GM19438 (cell line): Measurements from ENCODE around the gene CTSE.

Source experiments
- ATAC-seq: cut with Tn5 transposase; IDR thresholded peaks from one replicate; pipeline ENCODE4 v1.9.1; 2021; ENCODE audit warnings: low read depth; ENCODE audit not compliant: unreplicated experiment

CTSE gene

DNA sequence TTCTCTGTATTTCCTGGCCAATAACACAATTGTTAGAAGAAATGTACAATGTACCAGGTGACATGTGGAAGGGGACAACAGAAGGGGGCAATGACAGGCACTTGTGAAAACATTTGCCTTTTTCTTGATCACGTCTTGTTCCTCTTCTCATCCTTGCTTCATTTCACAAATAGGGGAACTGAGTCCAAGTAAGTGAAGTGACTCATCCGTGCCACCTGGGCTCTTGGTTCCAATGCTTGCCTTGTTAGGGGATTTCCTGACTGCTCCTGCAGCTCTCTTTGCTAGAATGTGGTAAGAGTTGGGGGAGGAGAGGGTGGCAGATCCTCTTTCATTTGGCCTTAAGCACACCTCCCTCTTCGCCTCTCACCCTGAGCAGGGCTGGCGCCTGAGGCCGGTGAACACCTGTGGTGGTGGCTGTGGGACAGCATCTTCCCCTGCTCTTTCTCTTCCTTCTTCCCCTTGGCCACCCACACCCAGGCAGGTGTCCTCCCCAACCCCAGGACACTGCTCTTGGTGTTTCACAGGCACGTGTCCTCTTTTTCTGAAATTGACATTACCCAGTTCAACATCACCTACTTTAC is 27.1 kb upstream of the CTSE start:
- peak; percentile 75 for ATAC-seq

DNA sequence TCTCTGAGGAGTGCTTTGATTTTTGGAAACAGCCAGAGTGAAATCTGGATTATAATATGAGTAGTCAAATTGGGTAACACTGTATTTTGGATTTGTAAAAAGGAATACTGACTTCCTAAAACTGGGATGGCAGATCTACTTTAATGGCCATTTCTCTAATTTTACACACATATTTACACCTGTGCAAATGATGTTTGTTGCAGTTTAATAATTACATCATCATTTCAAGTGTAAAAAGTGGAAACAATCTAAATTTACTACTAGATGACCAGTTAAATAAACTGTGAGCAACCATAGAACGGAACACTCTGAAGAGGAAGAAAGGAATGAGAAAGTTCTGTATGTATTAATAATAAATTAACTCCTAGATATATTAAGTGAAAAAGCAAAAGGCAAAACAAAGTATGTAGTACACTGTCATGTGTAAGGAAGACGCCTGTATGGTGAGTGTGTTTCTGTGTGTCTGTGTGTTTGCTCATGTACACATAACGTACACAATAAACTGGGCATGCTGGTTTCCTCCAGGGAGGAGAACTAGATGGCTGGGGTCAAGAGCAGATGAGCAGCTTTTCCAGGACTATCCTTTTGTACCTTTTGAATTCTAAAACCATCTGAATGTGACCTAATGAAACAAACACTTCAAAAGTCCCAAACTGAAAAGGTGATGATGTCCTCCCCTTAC is 26.4 kb upstream of the CTSE start:
- no peak for ATAC-seq

DNA sequence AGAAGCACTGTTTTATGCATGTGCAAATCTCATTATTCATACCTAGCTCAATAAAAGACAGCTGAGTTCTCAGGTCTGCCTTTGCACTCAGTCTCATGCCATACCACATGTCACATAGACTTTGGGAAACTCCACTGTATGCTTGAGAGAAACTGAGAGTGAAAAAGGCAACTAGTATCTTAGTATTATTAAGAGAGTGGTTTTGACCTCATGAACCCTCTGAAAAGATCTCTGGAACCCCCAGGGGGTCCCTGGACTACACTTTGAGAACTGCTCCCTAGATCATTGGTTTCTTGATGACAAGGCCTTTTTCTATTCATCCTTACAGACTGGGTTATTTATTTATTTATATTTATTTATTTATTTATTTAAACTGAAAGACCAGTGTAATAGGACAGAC is 25.6 kb upstream of the CTSE start:
- ATAC-seq = no peak

DNA sequence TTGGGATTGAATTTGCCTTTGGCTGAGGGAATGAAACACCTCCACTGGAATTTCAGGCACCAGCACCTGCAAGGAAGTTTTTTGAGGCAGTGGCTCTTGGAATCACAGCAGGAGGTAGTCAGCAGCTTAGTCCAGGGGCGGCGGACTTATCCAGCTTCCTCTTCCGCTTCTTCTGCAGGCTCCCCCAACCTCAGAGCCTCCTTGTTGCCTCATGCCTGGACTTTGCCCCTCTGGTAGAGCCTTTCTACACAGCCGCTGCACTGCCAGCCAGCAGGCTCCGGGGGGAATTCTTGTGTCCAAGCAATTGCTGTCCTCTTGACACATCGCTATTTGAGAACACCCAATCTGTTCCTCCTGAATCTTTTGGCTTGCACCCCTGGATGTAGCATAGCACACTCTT is 24.9 kb upstream of the CTSE start:
- ATAC-seq = no peak

DNA sequence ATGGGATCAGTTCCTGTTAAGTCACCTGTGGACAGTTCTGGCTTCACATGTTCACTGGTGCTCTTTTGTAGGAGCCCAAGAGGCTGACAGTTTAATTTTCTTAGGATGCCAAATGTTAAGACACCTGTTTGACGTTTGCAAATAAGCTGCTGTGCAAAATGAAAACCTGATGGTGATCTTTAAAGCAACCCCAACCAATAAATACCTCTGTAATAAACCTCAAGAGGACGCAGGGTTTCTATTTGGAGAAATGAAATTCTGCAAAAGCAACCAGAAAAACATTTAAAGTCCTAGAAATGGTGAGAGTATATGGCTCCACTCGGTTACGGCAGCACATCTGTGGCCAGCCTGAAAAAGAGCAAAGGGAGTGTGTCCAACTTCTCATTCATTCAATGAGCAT is 23.6 kb upstream of the CTSE start:
- ATAC-seq = no peak

DNA sequence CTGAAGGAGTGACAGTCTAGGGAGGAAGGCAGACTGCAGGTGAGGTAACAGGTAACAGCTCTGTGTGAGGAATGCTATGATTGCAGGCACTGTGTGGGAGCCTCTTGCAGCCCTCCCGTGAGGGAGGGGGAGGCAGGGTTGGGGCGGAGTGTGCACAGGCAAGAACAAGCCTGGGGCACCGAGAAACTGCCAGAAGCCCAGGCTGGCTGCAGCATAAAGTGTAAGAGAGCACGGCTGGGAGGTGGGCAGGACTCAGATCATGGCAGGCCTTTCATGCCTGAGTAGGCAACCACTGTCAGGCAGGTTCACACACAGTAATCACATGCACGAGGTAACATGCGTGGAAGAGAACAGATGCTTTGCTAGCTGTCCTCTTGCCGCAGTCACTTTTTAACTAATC is 17.9 kb upstream of the CTSE start:
- ATAC-seq = no peak

DNA sequence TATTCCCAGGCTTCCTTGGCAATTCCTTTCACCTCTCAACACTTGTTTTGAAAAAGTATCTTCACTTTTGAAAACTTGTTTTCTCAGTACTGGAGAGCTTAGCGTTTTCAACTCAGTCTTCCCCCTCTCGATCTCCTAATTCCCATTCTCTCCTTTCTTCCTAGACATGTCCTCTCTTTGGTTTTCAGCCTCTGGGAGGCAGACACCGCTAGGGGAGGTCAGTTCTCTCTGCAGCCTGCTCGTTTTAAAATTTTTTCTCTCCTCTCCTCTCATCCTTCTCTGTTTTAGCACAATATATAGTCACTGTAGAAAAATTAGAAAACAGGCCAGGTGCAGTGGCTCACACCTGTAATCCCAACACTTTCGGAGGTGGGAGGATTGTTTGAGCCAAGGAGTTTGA is 16.6 kb upstream of the CTSE start:
- ATAC-seq = no peak

DNA sequence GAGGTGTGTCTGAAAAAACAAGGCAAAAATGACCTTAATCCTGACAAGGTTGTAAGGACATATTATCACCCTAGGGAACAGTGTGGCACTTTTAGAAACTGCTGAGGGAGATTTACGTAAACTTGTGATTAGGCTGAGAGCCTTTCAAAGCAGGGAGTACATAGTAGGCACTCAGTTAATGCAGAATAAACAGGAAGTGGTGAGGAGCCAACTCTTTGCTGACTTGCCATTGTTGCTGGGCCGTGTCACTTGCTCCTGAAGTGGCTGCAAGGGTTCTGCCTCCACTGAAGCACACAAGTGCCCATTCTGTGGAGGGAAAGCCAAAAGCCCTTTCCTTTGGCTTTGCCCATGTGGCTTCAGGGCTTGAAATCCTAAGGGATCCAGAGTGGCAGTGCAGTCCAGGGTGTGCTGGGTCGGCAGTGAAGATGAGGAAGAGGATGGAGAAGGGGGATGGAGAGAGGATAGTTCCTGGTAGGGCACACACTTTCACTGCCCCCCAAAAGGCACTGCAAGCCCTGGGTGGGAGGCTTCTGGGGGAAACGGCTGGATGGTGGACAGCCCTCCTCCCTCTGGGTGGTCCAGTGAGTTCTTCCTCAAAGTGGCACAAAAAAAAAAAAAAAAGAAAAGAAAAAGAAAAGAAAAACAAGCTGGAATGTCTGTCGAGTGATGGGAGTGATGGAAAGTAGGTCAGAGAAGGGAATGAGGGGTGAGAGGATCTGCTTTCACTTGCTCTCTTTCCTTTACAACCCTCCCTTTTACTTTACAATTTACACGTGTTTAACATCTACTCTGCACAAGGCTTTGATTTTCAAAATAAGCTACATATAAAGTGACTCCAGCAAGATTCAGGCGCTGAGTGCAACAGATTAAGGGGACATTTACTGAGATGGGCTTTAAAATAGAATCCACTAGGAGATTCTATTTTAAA is 15.6 kb upstream of the CTSE start:
- ATAC-seq = no peak

DNA sequence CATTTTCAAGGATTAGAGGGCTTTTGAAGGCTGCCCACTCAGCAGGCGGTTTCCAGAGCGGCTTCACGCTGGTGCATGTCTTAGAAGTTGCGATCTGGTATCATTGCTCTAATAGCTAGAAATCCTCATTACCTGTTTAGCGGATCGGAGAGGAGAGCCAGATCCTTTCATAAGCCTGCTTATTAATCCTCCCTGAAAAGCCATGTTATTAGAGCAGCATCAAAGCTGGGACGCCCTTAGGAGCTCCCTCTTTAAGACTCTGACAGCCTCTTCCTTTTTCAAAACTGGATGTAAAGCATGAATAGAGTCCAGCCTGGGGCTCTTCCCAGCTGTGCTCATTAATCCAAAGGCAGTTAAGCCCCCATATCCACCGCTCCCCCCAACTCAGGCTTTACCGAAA is 13.9 kb upstream of the CTSE start:
- ATAC-seq = no peak

DNA sequence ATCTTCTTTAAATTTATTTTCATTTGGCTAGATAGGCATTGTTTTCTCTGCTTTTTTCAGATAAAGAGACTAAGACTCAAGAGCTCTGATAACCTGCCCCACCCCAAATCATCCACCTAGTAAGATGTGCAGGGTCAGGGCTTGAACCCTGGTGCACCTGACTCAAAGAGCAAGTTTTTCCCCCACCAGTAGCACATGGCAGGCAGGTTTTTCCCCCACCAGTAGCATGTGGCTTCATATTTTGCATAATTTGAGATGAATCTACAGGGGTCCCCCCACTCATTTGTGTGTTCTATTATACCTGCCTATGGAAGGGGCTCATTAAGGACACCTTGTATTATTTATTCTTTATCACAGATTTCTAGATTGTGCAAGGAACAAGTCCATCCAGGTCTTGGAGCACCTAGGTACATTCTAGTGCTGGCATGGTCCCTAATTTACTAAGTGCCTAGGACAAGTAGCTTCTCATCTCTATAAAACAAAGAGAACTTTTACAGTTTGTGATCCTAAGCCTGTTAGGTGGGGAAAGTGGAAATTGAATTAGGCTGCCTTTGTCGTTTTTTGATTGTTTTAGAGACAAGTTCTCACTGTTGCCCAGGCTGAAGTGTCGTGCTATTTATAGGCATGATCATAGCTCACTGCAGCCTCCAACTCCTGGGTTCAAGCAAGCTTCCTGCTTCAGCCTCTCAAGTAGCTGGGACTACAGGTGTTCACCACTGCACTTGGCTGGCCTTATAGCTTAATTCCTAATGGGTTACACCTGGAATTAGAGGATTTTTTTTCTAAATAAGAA is 13.2 kb upstream of the CTSE start:
- ATAC-seq = no peak

DNA sequence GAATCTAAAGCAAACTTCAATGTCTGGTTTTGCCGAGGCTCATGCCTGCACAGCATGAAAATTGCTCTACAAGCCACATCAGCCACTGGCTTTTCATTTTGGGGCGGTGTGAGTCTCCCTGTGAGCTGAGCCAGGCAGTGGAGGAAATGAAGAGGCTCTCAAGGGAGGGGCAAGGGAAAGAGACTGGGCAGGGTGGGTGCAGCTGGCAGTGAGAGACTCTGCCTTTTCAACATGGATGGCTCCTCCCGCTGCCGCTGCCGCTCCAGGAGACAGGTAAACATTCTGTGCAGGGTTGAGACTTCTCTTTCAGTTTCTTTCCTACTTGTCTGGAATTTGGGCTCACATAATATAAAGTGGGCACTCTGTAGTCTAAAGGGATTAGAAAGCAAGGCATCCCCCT is 11.3 kb upstream of the CTSE start:
- no peak for ATAC-seq

DNA sequence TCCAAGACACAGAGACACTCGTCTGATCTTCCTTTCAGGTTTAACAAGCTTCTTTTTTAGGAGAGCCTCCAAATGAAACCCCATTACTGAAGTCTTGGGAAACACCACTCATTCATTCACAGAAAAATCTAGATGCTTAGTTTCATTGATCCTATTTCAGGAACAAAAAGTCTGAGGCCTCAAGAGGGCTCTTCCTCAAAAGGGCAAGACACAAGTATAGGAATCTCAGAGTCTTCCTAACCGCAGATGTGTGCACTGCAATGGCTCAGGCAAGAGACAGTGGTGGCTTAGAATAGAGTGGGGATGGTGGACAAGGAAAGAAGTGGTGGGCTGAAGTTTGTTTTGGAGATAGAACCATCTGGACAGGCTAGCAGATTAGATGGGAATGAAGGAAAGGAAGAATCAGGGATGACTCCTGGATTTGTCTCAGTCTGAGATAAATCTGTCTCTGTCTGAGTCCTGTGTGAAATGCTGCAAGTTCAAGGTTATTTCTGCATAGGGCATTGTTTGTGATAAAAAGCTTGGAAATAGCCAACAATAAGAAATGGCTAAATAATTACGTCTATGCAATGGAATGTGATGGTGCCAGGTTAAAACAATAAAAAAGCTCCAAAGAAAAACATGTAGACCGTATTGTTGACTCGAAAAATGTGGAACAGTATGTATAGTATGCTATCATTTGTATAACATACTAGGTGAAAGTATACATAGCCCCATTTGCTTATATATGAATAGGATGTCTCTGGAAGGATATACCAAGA is 8.9 kb upstream of the CTSE start:
- no peak for ATAC-seq

DNA sequence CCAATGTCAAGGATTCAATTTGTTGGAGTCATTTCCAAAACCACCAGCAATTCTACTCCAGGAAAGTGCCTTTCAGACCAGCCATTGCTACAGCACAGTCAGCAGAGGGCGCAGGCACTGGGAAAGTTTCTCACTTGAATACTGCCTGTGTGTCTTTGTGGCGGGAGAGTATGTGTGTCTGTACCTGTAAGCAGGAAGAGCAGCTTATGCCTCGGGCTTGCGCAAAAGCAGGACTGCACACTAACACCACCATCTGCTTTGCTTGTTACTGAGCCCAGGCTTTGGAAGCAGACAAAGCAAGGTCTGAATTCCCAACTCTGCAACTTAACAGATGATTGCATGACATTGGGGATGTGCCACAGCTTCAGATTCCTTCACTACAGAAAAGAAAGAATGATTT is 7.0 kb upstream of the CTSE start:
- ATAC-seq = peak; percentile 90

DNA sequence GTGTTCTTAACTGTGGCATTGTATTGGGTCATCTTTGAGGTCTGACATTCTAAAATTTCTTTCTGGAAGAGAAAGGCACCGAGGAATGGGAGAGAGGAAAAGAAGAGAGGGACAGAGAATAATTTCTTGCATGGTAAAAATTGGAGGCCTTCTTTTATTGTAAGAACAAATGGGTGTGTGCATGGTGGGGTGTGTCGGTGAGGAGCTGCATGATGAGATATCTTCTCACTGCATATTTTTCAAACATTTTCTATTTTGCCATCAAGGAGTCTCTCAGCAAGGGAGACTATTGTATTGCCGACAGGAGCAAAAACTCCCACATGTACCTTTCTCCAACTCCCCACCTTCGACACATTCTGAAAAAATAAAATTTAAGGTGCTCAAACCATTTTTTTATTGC is 6.5 kb upstream of the CTSE start:
- no peak for ATAC-seq

DNA sequence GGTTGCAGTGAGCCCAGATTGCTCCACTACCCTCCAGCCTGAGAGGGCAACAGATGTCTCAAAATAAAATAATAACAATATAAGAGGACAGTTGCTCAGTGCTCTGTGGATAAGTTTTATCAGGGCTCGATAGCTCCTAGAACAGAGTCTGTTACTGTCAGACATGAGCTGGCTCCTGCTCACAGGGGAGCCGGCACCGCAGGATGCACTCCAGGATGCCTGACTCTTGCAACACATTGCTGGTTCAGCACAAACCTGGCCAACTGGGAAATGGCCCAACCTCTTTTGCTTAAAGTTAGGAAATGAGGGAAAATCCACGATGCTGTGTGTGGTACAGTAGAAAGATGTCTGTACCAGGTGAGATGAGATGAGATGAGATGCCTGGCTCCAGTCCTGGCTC is 5.8 kb upstream of the CTSE start:
- ATAC-seq = no peak

DNA sequence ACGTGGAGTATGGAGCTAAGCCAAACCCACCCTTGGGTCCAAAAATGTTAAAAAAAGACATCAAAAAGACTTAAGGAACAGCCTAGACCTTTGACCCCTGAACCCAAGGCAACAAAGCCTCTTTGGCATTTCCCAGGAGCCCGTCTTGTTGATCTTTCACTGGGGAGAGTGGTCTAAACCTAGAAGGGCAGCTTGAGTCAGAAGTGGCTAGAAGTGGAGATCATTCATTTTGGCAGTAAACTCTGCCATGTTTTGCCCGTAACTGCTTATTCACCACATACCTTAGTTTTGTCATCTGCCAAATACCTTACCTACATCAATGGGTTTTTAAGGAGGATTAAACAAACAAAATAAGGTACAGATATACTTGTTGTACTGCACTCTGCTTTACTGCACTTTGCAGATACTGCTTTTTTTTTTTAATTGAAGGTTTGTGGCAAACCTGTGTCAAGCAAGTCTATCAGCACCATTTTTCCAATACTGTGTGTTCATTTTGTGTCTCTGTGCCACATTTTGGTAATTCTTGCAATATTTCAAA is 1.7 kb upstream of the CTSE start:
- ATAC-seq = no peak

DNA sequence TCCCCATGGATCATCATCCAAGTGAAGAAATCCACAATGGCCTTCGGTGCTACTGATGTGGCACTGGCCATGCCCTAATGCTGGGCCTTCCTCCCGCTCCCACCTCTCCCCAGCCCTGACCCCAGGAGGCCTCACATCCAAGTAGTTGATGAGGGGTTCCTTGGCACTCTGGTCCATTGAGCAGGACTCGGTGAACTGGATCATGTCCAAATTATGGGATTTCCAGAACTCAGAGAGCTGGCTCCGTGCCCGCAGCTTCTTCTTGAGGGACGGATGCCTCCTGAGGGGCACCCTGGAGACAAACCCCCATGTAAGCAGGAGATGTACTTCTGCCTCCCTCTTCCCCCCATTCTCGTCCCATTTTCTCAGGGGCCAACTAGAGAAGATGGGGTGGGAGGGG is 929 bp downstream of the CTSE start:
- ATAC-seq = no peak

DNA sequence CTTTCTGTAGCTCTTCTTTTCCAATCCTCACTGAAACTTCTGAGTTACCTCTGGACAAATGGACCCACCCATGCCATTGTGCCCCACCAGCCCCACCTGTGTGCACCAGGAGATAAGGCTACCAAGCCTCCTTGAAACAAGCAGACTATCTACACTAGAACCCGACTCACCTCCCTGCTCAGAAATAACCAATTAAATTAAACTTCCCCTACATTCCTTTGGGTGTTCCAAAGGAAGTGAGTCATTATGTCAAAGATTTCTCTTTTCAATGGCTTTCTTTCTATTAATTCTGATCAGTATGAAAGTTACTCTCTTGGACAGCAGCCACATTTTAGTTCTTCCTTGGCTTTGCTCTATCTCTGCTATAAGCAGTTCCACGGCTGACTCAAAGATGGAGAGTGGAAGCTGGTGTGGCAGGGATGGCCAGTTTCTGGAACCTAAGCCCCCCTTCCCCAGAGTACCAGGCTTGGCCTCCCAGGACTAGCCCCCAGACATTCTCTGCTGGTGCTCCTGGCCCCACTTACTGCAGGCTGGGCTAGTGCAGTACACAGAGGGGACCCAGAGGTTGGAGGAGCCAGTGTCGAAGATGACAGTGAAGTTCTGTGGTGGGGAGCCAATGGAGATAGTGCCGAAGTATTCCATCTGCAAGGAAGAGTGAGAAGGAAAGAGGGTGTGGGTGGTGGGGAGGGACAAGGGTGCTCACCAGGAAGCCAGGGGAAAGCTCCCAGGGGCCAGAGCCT is 1.9 kb downstream of the CTSE start:
- ATAC-seq = no peak

DNA sequence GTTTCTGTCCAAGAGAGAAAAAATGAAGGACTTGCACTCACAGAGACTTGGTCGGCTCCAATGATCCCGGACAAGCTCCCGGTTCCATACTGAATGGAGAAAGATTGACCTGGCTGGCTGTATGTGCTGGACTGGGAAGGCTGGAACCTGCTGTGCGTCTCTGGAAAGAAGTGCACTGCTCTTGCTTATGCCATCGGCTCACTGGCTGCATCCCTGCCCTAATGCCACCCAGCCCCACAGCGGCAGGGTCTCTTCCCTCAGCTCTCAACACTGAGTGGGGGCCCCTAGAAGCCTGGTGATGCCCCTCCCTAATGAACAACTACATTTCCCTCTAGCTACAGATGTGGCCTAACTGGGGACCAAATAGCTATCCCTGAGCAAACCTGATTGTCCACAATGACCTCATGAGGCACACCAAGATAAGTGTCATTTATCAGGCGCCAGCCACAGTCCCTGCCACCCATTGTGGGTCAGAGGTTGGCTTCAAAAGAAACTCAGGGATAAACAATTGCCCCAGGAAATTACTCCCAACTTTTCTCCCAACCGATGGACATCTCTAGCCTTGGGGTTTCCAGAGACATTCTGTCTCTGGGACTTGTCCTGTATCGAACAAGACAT is 2.6 kb downstream of the CTSE start:
- no peak for ATAC-seq
